Trophoblast cell (in vitro differentiated cells and primary cell): Measurements from ENCODE around the gene NCLN.

Source experiments
- DNase-seq, 2 donors: peaks; one replicate each; pipeline ENCODE4 v3.0.0-alpha.2; 2016
- H2AFZ ChIP-seq: 2 replicates; pipeline ENCODE4 v1.6.1; 2013; ENCODE audit warnings: low read length, moderate library complexity, mild to moderate bottlenecking; ENCODE audit not compliant: insufficient read depth, poor library complexity
- H2AK5ac ChIP-seq: 2 replicates; pipeline ENCODE4 v1.6.1; 2013; ENCODE audit warnings: mild to moderate bottlenecking, low read length
- H2BK120ac ChIP-seq: 2 replicates; pipeline ENCODE4 v1.6.1; 2013; ENCODE audit warnings: low read length, mild to moderate bottlenecking, moderate library complexity; ENCODE audit not compliant: insufficient read depth, poor library complexity
- H2BK12ac ChIP-seq: 2 replicates; pipeline ENCODE4 v1.6.1; 2013; ENCODE audit warnings: mild to moderate bottlenecking, low read length, moderate library complexity
- H2BK5ac ChIP-seq: 2 replicates; pipeline ENCODE4 v1.6.1; 2013; ENCODE audit warnings: low read length, low read depth, moderate library complexity, mild to moderate bottlenecking; ENCODE audit not compliant: poor library complexity
- H3K14ac ChIP-seq: 2 replicates; pipeline ENCODE4 v1.6.1; 2013; ENCODE audit warnings: mild to moderate bottlenecking, low read length
- H3K18ac ChIP-seq: 2 replicates; pipeline ENCODE4 v1.6.1; 2013; ENCODE audit warnings: mild to moderate bottlenecking, low read length
- H3K23ac ChIP-seq: 2 replicates; pipeline ENCODE4 v1.6.1; 2013; ENCODE audit warnings: low read length
- H3K27ac ChIP-seq: 2 replicates; pipeline ENCODE4 v1.5.1; 2013; ENCODE audit warnings: low read depth, mild to moderate bottlenecking, inconsistent platforms, low read length, moderate library complexity
- H3K27me3 ChIP-seq: 2 replicates; pipeline ENCODE4 v1.6.1; 2013; ENCODE audit warnings: inconsistent platforms, mild to moderate bottlenecking, low read length, moderate library complexity; ENCODE audit not compliant: insufficient read depth
- H3K36me3 ChIP-seq, 2 experiments: 1 replicate in 1 of 2; 2 replicates in 1 of 2; pipeline ENCODE4 v1.6.1; 2013; ENCODE audit warnings: low read length in 2 of 2, mild to moderate bottlenecking in 2 of 2, moderate library complexity in 1 of 2; ENCODE audit not compliant: insufficient read depth in 2 of 2, control insufficient read depth in 1 of 2
- H3K4ac ChIP-seq: 2 replicates; pipeline ENCODE4 v1.6.1; 2013; ENCODE audit warnings: low read depth, mild to moderate bottlenecking, low read length, moderate library complexity
- H3K4me1 ChIP-seq, 2 experiments: 1 replicate in 1 of 2; 2 replicates in 1 of 2; pipeline ENCODE4 v1.6.1; 2013; ENCODE audit warnings: low read length in 2 of 2, mild to moderate bottlenecking in 2 of 2, moderate library complexity in 1 of 2; ENCODE audit not compliant: insufficient read depth in 2 of 2, control insufficient read depth in 1 of 2
- H3K4me2 ChIP-seq: 2 replicates; pipeline ENCODE4 v1.6.1; 2013; ENCODE audit warnings: inconsistent platforms, mild to moderate bottlenecking, low read length, moderate library complexity
- H3K4me3 ChIP-seq: 2 replicates; pipeline ENCODE4 v1.5.1; 2013; ENCODE audit warnings: mild to moderate bottlenecking, low read depth, low read length, inconsistent platforms
- H3K79me1 ChIP-seq: one replicate; pipeline ENCODE4 v1.6.1; 2013; ENCODE audit warnings: low read length
- H3K79me2 ChIP-seq: 2 replicates; pipeline ENCODE4 v1.6.1; 2013; ENCODE audit warnings: low read length, mild to moderate bottlenecking; ENCODE audit not compliant: control insufficient read depth, insufficient read depth, poor library complexity
- H3K9ac ChIP-seq: 2 replicates; pipeline ENCODE4 v1.6.1; 2013; ENCODE audit warnings: mild to moderate bottlenecking, low read length
- H3K9me3 ChIP-seq: 2 replicates; pipeline ENCODE4 v1.6.1; 2013; ENCODE audit warnings: low read depth, mild to moderate bottlenecking, control low read depth, inconsistent platforms, low read length; ENCODE audit not compliant: insufficient read depth
- H4K12ac ChIP-seq: 2 replicates; pipeline ENCODE4 v1.6.1; 2013; ENCODE audit warnings: low read depth, mild to moderate bottlenecking, low read length, moderate library complexity
- H4K8ac ChIP-seq: 2 replicates; pipeline ENCODE4 v1.6.1; 2013; ENCODE audit warnings: low read depth, mild to moderate bottlenecking, low read length, moderate library complexity
- H4K91ac ChIP-seq: one replicate; pipeline ENCODE4 v1.6.1; 2013; ENCODE audit warnings: low read depth, mild to moderate bottlenecking, low read length, moderate library complexity
- WGBS: extraction: QIAGEN DNeasy Blood & Tissue Kit; methylation state at CpG from one replicate; pipeline ENCODE4 v1.1.7; 2013; ENCODE audit warnings: missing lambda C conversion rate; ENCODE audit not compliant: insufficient read length, insufficient coverage; ENCODE audit errors: extremely low coverage; 5-methylcytosine and 5-hydroxymethylcytosine counted together

NCLN gene

GRCh38 chr19:3208317-3209207, 22.8 kb downstream of the NCLN start:
- Histone ChIP-seq H2BK5ac (no peak overlapping the region), H3K23ac (no peak overlapping the region), H4K12ac (no peak overlapping the region), H3K27me3 (no peaks in the 10 kb centered on the region), H3K79me1 (no peaks in the 10 kb centered on the region), H3K27ac (no peak overlapping the region), H2AK5ac (no peak overlapping the region), H2BK12ac (no peak overlapping the region), H4K91ac (no peak overlapping the region), H2AFZ (no peak overlapping the region), H3K36me3 (peaks cover 49 to 50% of the 10 kb centered on the region in 2 experiments), H3K9me3 (peaks cover 4% of the 10 kb centered on the region), H3K4me2 (no peak overlapping the region), H3K4ac (no peak overlapping the region), H3K14ac (no peak overlapping the region), H3K79me2 (no peaks in the 10 kb centered on the region), H3K18ac (no peak overlapping the region), H3K4me3 (no peak overlapping the region), H2BK120ac (no peak overlapping the region), H3K4me1 (no peaks in the 10 kb centered on the region), H4K8ac (no peak overlapping the region), H3K9ac (no peak overlapping the region)
- no peak for DNase-seq
- WGBS: no CpG with 5 or more reads among the region's 33 CpGs

GRCh38 chr19:3210347-3211017, 24.8 kb downstream of the NCLN start:
- Histone ChIP-seq H2BK5ac (no peak overlapping the region), H3K14ac (no peak overlapping the region), H4K12ac (no peak overlapping the region), H3K4ac (no peak overlapping the region), H3K27me3 (no peaks in the 10 kb centered on the region), H2AK5ac (no peak overlapping the region), H3K79me1 (no peaks in the 10 kb centered on the region), H3K36me3 (peaks cover 31 to 32% of the 10 kb centered on the region in 2 experiments), H3K4me3 (no peak overlapping the region), H3K18ac (no peak overlapping the region), H2BK120ac (no peak overlapping the region), H2BK12ac (no peak overlapping the region), H3K4me2 (no peak overlapping the region), H3K23ac (no peak overlapping the region), H3K9ac (no peak overlapping the region), H4K91ac (no peak overlapping the region), H3K79me2 (no peaks in the 10 kb centered on the region), H2AFZ (no peak overlapping the region), H3K27ac (no peak overlapping the region), H3K4me1 (no peaks in the 10 kb centered on the region), H4K8ac (no peak overlapping the region), H3K9me3 (peaks cover 4% of the 10 kb centered on the region)
- peak; percentile 49 to 82 for DNase-seq
- WGBS: no CpG with 5 or more reads among the region's 20 CpGs

- Histone ChIP-seq H2BK5ac (no peak overlapping the region), H2AK5ac (no peak overlapping the region), H4K91ac (no peak overlapping the region), H3K23ac (no peak overlapping the region), H3K18ac (no peak overlapping the region), H3K36me3 (peaks cover 29 to 30% of the 10 kb centered on the region in 2 experiments), H2AFZ (no peak overlapping the region), H3K14ac (no peak overlapping the region), H3K27ac (no peak overlapping the region), H2BK120ac (no peak overlapping the region), H3K4me1 (no peaks in the 10 kb centered on the region), H3K4ac (no peak overlapping the region), H3K9me3 (peaks cover 3% of the 10 kb centered on the region), H4K8ac (no peak overlapping the region), H3K27me3 (no peaks in the 10 kb centered on the region), H3K9ac (no peak overlapping the region), H3K4me3 (no peak overlapping the region), H2BK12ac (no peak overlapping the region), H3K79me2 (no peaks in the 10 kb centered on the region), H4K12ac (no peak overlapping the region), H3K4me2 (no peak overlapping the region), H3K79me1 (no peaks in the 10 kb centered on the region)
- no CpG with 5 or more reads among the region's 12 CpGs for WGBS
- DNase-seq: no peak
These were observed 25.5 kb downstream of the NCLN start for GRCh38 chr19:3211191-3211590.

- no peaks in the 10 kb centered on the region for H3K79me1 ChIP-seq
- H3K79me2 ChIP-seq: no peaks in the 10 kb centered on the region
- H4K8ac ChIP-seq: no peak overlapping the region
- no peak overlapping the region for H3K4me2 ChIP-seq
- H2AK5ac ChIP-seq: no peak overlapping the region
- no peak overlapping the region for H2AFZ ChIP-seq
- H3K36me3 ChIP-seq: peaks cover 10% of the 10 kb centered on the region in 2 experiments
- no peak overlapping the region for H2BK120ac ChIP-seq
- no peak overlapping the region for H3K18ac ChIP-seq
- no peak overlapping the region for H4K12ac ChIP-seq
- H3K14ac ChIP-seq: no peak overlapping the region
- no peak for DNase-seq
- no peak overlapping the region for H3K27ac ChIP-seq
- no peaks in the 10 kb centered on the region for H3K27me3 ChIP-seq
- peaks cover 3% of the 10 kb centered on the region for H3K9me3 ChIP-seq
- no peak overlapping the region for H2BK5ac ChIP-seq
- H4K91ac ChIP-seq: no peak overlapping the region
- H3K4me3 ChIP-seq: no peak overlapping the region
- no peak overlapping the region for H2BK12ac ChIP-seq
- no peak overlapping the region for H3K9ac ChIP-seq
- no CpG with 5 or more reads among the region's 7 CpGs for WGBS
- no peak overlapping the region for H3K23ac ChIP-seq
- no peak overlapping the region for H3K4ac ChIP-seq
- H3K4me1 ChIP-seq: no peaks in the 10 kb centered on the region
These were observed 27.4 kb downstream of the NCLN start for GRCh38 chr19:3213159-3213558.
